Neural cell (in vitro differentiated cells): ENCODE measurements around the gene TLE4.

Source experiments
- CTCF ChIP-seq: fragments of 450-650 bp; IDR thresholded peaks from 2 replicates; pipeline ENCODE4 v1.5.1; 2014; ENCODE audit warnings: antibody characterized with exemption, mild to moderate bottlenecking, moderate library complexity; ENCODE audit not compliant: poor library complexity, severe bottlenecking
- EP300 ChIP-seq: fragments of 450-650 bp; conservative IDR thresholded peaks from 2 replicates; pipeline ENCODE4 v1.6.1; 2014; ENCODE audit warnings: antibody characterized with exemption, mild to moderate bottlenecking, moderate library complexity; ENCODE audit not compliant: poor library complexity, severe bottlenecking
- POLR2AphosphoS5 ChIP-seq: IDR thresholded peaks from 2 replicates; pipeline ENCODE4 v1.6.1; 2012
- REST ChIP-seq: IDR thresholded peaks from 2 replicates; pipeline ENCODE4 v1.6.1; 2012; ENCODE audit warnings: borderline replicate concordance

GRCh38 chr9:79638806-79639205 is 67.0 kb downstream of the TLE4 start:
- TF ChIP-seq POLR2AphosphoS5, result no peak
- no peak for TF ChIP-seq EP300
- no peak for TF ChIP-seq REST
- no peak for TF ChIP-seq CTCF
